ENCODE data around the gene MEIKIN.
"Not testable (repeated sequence)": the region's sequence is repeated elsewhere in the genome, so short reads cannot be mapped to it uniquely, and the experiment has no call there.

Gene MEIKIN

GRCh38 chr5:131786900-131787692 lies 158.4 kb downstream of the MEIKIN start:
- H3K9me3 Mint-ChIP-seq, result no peaks in the 10 kb centered on the region
- H3K27me3 Mint-ChIP-seq, result no peaks in the 10 kb centered on the region
- peaks cover 2% of the 10 kb centered on the region for H3K36me3 Mint-ChIP-seq (ENCODE audit: insufficient read depth)
- no peak overlapping the region for H3K27ac Mint-ChIP-seq (ENCODE audit: low read depth)
- ATAC-seq (replicated peaks; ENCODE audit: extremely low read depth, poor library complexity, severe bottlenecking) (no peak), DNase-seq (ENCODE audit: low spot score in 2 of 2) (no peak)
- no peak overlapping the region for H3K4me3 Mint-ChIP-seq
- peaks cover 60% of the 10 kb centered on the region for H3K4me1 Mint-ChIP-seq

DNA sequence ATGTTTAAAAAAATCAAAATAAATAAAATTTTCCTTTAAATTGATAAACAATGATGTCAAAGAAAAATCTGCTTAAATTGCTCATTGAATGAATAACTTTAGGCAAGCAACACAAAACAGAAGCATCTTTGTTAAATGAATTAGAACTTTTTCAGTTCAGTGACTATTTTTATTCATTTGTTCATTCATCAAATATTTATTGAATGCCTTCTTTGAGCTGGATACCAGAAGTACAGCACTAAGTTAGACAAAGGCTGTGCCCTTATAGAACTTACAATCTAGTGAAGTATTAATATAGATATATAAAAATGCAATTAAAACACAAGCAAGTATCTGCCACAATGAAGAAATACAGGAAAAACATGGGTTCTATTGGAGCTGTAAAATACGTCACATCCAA lies 159.4 kb downstream of the MEIKIN start:
- DNase-seq (ENCODE audit: low spot score in 2 of 2), result no peak
- H3K36me3 Mint-ChIP-seq (ENCODE audit: insufficient read depth), result peaks cover 2% of the 10 kb centered on the region
- H3K27ac Mint-ChIP-seq (ENCODE audit: low read depth), result no peak overlapping the region
- H3K4me3 Mint-ChIP-seq, result no peak overlapping the region
- ATAC-seq (replicated peaks; ENCODE audit: extremely low read depth, poor library complexity, severe bottlenecking), result no peak
- H3K27me3 Mint-ChIP-seq, result no peaks in the 10 kb centered on the region
- no peaks in the 10 kb centered on the region for H3K9me3 Mint-ChIP-seq
- peaks cover 64% of the 10 kb centered on the region for H3K4me1 Mint-ChIP-seq

DNA sequence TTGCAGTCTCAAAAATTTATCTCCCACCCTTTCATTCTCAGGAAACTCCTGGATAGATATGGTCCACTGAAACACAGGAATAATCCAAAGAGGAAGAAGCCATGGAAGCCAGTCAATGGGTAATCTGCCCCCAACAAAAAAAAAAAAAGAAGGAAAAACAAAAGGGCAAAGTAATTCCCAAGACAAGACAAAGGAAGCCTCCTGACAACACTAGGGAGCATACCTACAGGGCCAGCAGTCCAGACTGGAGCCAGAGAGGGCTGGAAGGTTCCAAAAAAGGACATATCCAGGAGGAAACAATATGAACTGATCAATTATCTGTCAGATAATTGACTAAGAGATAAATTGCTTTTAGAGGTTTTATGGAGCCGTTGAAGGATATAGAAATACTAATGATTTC lies 161.6 kb downstream of the MEIKIN start:
- no peak for DNase-seq (ENCODE audit: low spot score in 2 of 2)
- Mint-ChIP-seq H3K4me3 (no peak overlapping the region), H3K36me3 (ENCODE audit: insufficient read depth) (peaks cover 2% of the 10 kb centered on the region), H3K27ac (ENCODE audit: low read depth) (peak overlapping the region; percentile 84), H3K9me3 (no peaks in the 10 kb centered on the region), H3K4me1 (peaks cover 57% of the 10 kb centered on the region), H3K27me3 (no peaks in the 10 kb centered on the region)
- ATAC-seq (replicated peaks; ENCODE audit: extremely low read depth, poor library complexity, severe bottlenecking), result no peak

DNA sequence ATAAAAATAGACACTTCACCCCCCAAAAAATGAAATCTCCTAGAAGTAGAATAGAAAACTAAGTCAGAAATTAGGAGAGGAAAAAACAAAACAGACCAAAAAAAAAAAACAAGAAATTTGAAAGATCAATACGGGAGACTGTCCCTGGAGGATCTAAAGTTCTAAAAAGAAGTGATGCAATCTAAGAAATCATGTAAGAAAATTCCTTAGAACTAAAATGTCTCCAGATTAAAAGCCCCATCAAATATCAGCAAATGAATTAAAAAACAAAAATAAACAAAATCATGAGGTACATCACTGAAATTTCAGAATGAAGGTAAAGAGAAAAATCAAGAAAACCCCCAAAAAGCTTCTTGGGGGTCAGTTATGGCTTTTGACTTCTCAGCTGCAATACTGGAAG lies 162.1 kb downstream of the MEIKIN start:
- H3K4me1 Mint-ChIP-seq, result peaks cover 57% of the 10 kb centered on the region
- H3K9me3 Mint-ChIP-seq, result no peaks in the 10 kb centered on the region
- DNase-seq (ENCODE audit: low spot score in 2 of 2) (no peak), ATAC-seq (replicated peaks; ENCODE audit: extremely low read depth, poor library complexity, severe bottlenecking) (no peak)
- no peak overlapping the region for H3K4me3 Mint-ChIP-seq
- H3K27me3 Mint-ChIP-seq, result no peaks in the 10 kb centered on the region
- H3K36me3 Mint-ChIP-seq (ENCODE audit: insufficient read depth), result peaks cover 2% of the 10 kb centered on the region
- H3K27ac Mint-ChIP-seq (ENCODE audit: low read depth), result peak overlapping the region; percentile 84

- Mint-ChIP-seq H3K27ac (ENCODE audit: low read depth) (peak overlapping the region; percentile 84), H3K4me3 (no peak overlapping the region), H3K4me1 (peaks cover 58% of the 10 kb centered on the region), H3K27me3 (no peaks in the 10 kb centered on the region), H3K9me3 (no peaks in the 10 kb centered on the region), H3K36me3 (ENCODE audit: insufficient read depth) (peaks cover 2% of the 10 kb centered on the region)
- no peak for ATAC-seq (replicated peaks; ENCODE audit: extremely low read depth, poor library complexity, severe bottlenecking)
- no peak for DNase-seq (ENCODE audit: low spot score in 2 of 2)
Observed at GRCh38 chr5:131782717-131783116, 162.7 kb downstream of the MEIKIN start.

DNA sequence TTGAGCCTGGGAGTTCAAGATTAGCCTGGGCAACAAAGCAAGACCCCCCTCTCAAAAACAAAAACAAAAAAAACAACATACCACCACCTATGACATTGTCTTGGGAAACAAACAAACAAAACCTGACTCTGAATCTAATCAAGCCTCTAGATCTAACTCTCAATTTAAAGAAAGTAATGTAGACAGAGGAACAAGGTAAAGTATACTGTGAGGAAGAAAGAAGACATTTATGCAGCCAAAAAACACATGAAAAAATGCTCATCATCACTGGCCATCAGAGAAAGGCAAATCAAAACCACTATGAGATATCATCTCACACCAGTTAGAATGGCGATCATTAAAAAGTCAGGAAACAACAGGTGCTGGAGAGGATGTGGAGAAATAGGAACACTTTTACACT lies 167.3 kb downstream of the MEIKIN start:
- H3K4me1 Mint-ChIP-seq, result peaks cover 35% of the 10 kb centered on the region
- H3K27ac Mint-ChIP-seq (ENCODE audit: low read depth); H3K9me3 Mint-ChIP-seq; H3K36me3 Mint-ChIP-seq (ENCODE audit: insufficient read depth); DNase-seq (ENCODE audit: low spot score in 2 of 2); H3K4me3 Mint-ChIP-seq; ATAC-seq (replicated peaks; ENCODE audit: extremely low read depth, poor library complexity, severe bottlenecking); H3K27me3 Mint-ChIP-seq: not testable (repeated sequence)

- Mint-ChIP-seq H3K9me3 (no peaks in the 10 kb centered on the region), H3K27me3 (no peaks in the 10 kb centered on the region), H3K27ac (ENCODE audit: low read depth) (no peak overlapping the region), H3K36me3 (ENCODE audit: insufficient read depth) (no peaks in the 10 kb centered on the region), H3K4me1 (peaks cover 22% of the 10 kb centered on the region), H3K4me3 (no peak overlapping the region)
- DNase-seq (ENCODE audit: low spot score in 2 of 2), result no peak
- ATAC-seq (replicated peaks; ENCODE audit: extremely low read depth, poor library complexity, severe bottlenecking), result no peak
Observed at GRCh38 chr5:131776450-131776849, 169.0 kb downstream of the MEIKIN start.

GRCh38 chr5:131774652-131775367 lies 170.7 kb downstream of the MEIKIN start:
- DNase-seq (ENCODE audit: low spot score in 2 of 2) (no peak), ATAC-seq (replicated peaks; ENCODE audit: extremely low read depth, poor library complexity, severe bottlenecking) (no peak)
- no peak overlapping the region for H3K4me3 Mint-ChIP-seq
- no peaks in the 10 kb centered on the region for H3K36me3 Mint-ChIP-seq (ENCODE audit: insufficient read depth)
- H3K4me1 Mint-ChIP-seq, result peaks cover 14% of the 10 kb centered on the region
- no peaks in the 10 kb centered on the region for H3K9me3 Mint-ChIP-seq
- H3K27me3 Mint-ChIP-seq, result no peaks in the 10 kb centered on the region
- no peak overlapping the region for H3K27ac Mint-ChIP-seq (ENCODE audit: low read depth)

GRCh38 chr5:131773805-131774204 lies 171.7 kb downstream of the MEIKIN start:
- no peak overlapping the region for H3K4me3 Mint-ChIP-seq
- H3K36me3 Mint-ChIP-seq (ENCODE audit: insufficient read depth), result no peaks in the 10 kb centered on the region
- ATAC-seq (replicated peaks; ENCODE audit: extremely low read depth, poor library complexity, severe bottlenecking), result no peak
- H3K9me3 Mint-ChIP-seq, result no peaks in the 10 kb centered on the region
- H3K27ac Mint-ChIP-seq (ENCODE audit: low read depth), result no peak overlapping the region
- no peaks in the 10 kb centered on the region for H3K27me3 Mint-ChIP-seq
- DNase-seq (ENCODE audit: low spot score in 2 of 2), result no peak
- H3K4me1 Mint-ChIP-seq, result peaks cover 19% of the 10 kb centered on the region

GRCh38 chr5:131771692-131772091 lies 173.8 kb downstream of the MEIKIN start:
- DNase-seq (ENCODE audit: low spot score in 2 of 2) (no peak), ATAC-seq (replicated peaks; ENCODE audit: extremely low read depth, poor library complexity, severe bottlenecking) (no peak)
- H3K27me3 Mint-ChIP-seq, result no peaks in the 10 kb centered on the region
- H3K4me1 Mint-ChIP-seq, result peaks cover 7% of the 10 kb centered on the region
- no peak overlapping the region for H3K27ac Mint-ChIP-seq (ENCODE audit: low read depth)
- no peak overlapping the region for H3K4me3 Mint-ChIP-seq
- H3K36me3 Mint-ChIP-seq (ENCODE audit: insufficient read depth), result no peaks in the 10 kb centered on the region
- no peaks in the 10 kb centered on the region for H3K9me3 Mint-ChIP-seq

GRCh38 chr5:131769961-131770360 lies 175.5 kb downstream of the MEIKIN start:
- Mint-ChIP-seq H3K36me3 (ENCODE audit: insufficient read depth) (no peaks in the 10 kb centered on the region), H3K4me1 (peaks cover 17% of the 10 kb centered on the region), H3K4me3 (no peak overlapping the region), H3K27me3 (no peaks in the 10 kb centered on the region), H3K27ac (ENCODE audit: low read depth) (no peak overlapping the region), H3K9me3 (no peaks in the 10 kb centered on the region)
- no peak for ATAC-seq (replicated peaks; ENCODE audit: extremely low read depth, poor library complexity, severe bottlenecking)
- DNase-seq (ENCODE audit: low spot score in 2 of 2), result no peak

- Mint-ChIP-seq H3K27ac (ENCODE audit: low read depth) (no peak overlapping the region), H3K4me1 (peaks cover 17% of the 10 kb centered on the region), H3K9me3 (no peaks in the 10 kb centered on the region), H3K36me3 (ENCODE audit: insufficient read depth) (no peaks in the 10 kb centered on the region), H3K27me3 (no peaks in the 10 kb centered on the region), H3K4me3 (no peak overlapping the region)
- DNase-seq (ENCODE audit: low spot score in 2 of 2) (no peak), ATAC-seq (replicated peaks; ENCODE audit: extremely low read depth, poor library complexity, severe bottlenecking) (no peak)
Observed at GRCh38 chr5:131769336-131769735, 176.1 kb downstream of the MEIKIN start.

DNA sequence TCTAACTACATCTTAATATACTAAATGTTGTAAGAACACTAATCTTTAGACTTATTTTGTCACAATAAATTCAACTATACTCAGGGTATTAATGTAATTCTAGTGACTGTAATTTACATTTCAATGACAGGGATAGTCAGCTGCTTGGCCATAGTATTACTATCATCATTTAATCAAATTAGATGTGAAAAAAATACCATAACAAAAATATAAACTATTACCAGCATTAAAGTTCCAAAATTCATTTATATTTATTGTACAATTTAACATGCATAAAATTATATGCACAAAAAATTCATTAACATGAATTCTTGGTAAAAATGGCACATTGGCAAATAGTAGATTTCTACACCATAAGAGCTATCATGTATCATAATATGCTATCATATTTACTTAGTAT lies 177.6 kb downstream of the MEIKIN start:
- no peaks in the 10 kb centered on the region for H3K36me3 Mint-ChIP-seq (ENCODE audit: insufficient read depth)
- no peak overlapping the region for H3K27ac Mint-ChIP-seq (ENCODE audit: low read depth)
- ATAC-seq (replicated peaks; ENCODE audit: extremely low read depth, poor library complexity, severe bottlenecking) (no peak), DNase-seq (ENCODE audit: low spot score in 2 of 2) (no peak)
- H3K27me3 Mint-ChIP-seq, result no peaks in the 10 kb centered on the region
- H3K9me3 Mint-ChIP-seq, result peaks cover under 1% of the 10 kb centered on the region
- peaks cover 23% of the 10 kb centered on the region for H3K4me1 Mint-ChIP-seq
- H3K4me3 Mint-ChIP-seq, result no peak overlapping the region
